Upper lobe of left lung (tissue), 6 donors: Measurements from ENCODE around the gene MAU2. TPM values are rescaled to one million over a fixed set of nuclear protein-coding genes. Genes with fewer than 3 reads are reported as not detected.
A peak's percentile ranks its signal among the peaks of the same experiment; 100 is the strongest.

Experiments used
- ATAC-seq, 2 donors: fragments of 200-7000 bp; cut with Tn5 transposase; one replicate each; pipeline ENCODE4 v1.9.1; 2022; ENCODE audit warnings: mild to moderate bottlenecking in 2 of 2, moderate library complexity in 2 of 2; ENCODE audit not compliant: low FRiP score in 2 of 2
- DNase-seq, 2 donors: peaks; one replicate each; pipeline ENCODE4 v3.0.0-alpha.2; 2019 to 2020
- H3K27ac ChIP-seq, 4 donors: fragments of 200-600 bp; sonication (generic); one replicate each; pipeline ENCODE4 v1.5.1; 2016 to 2019
- H3K27me3 ChIP-seq, 4 donors: fragments of 200-600 bp; sonication (generic); one replicate each; pipeline ENCODE4 v1.5.1; 2017 to 2019
- H3K36me3 ChIP-seq, 4 donors: fragments of 200-600 bp; sonication (generic); one replicate each; pipeline ENCODE4 v1.5.1; 2016 to 2019
- H3K4me1 ChIP-seq, 4 donors: fragments of 200-600 bp; sonication (generic); one replicate each; pipeline ENCODE4 v1.5.1; 2018 to 2019
- H3K4me3 ChIP-seq, 4 donors: fragments of 200-600 bp; sonication (generic); one replicate each; pipeline ENCODE4 v1.5.1; 2017 to 2019; ENCODE audit warnings: mild to moderate bottlenecking in 2 of 4, moderate library complexity in 1 of 4
- H3K9me3 ChIP-seq, 4 donors: fragments of 200-600 bp; sonication (generic); one replicate each; pipeline ENCODE4 v1.5.1; 2018 to 2019
- CTCF ChIP-seq, 6 experiments: fragments of 450-650 bp in 4 of 6; fragments of 200-600 bp in 2 of 6; sonication (generic) in 2 of 6; IDR thresholded peaks; one replicate each; pipeline ENCODE4 v1.5.1; 2016 to 2019; ENCODE audit warnings: antibody characterized with exemption in 6 of 6
- EP300 ChIP-seq, 4 donors: sonication (generic); formaldehyde crosslinking; IDR thresholded peaks; one replicate each; pipeline ENCODE4 v1.5.1; 2017; ENCODE audit warnings: antibody characterized with exemption in 4 of 4, control low read depth in 2 of 4
- POLR2A ChIP-seq, 4 donors: fragments of 450-650 bp; IDR thresholded peaks; one replicate each; pipeline ENCODE4 v1.5.1; 2016 to 2017; ENCODE audit warnings: antibody characterized with exemption in 4 of 4, mild to moderate bottlenecking in 2 of 4
- POLR2AphosphoS5 ChIP-seq, 2 donors: sonication (generic); formaldehyde crosslinking; IDR thresholded peaks; one replicate each; pipeline ENCODE4 v1.5.1; 2017; ENCODE audit warnings: antibody characterized with exemption in 2 of 2
- WGBS, 2 donors: methylation state at CpG; one replicate each; pipeline ENCODE4 v1.1.5; 2017 to 2018; 5-methylcytosine and 5-hydroxymethylcytosine counted together
- total RNA-seq, 6 donors: library from RNA; depleted of rRNA in 4 of 6; stranded (reverse); fragments of >200 nt in 4 of 6; gene quantifications; one replicate each; pipeline versions ENCODE4 v1.1.0 to v1.2.1, GENCODE V29; 2016 to 2021
- donor health status: DM: no; HTN: no; CAD: no; lungs with moderate emphysema.
- donor health status: DM: no; HTN: yes; CAD: no; lungs with severe emphysema.

MAU2 gene
- total RNA-seq, 6 donors from 2014 or later = 42.3 to 166 (median 64.2) TPM

GRCh38 chr19:19336597-19336996, 16.0 kb downstream of the MAU2 start:
- ATAC-seq (no peak), DNase-seq (no peak)
- 55 to 59% methylated on average over 3 of the region's 3 CpGs for WGBS, 2 donors
- Histone ChIP-seq H3K4me3 (no peak overlapping the region), H3K9me3 (no peaks in the 10 kb centered on the region), H3K27me3 (no peaks in the 10 kb centered on the region), H3K36me3 (peaks cover 31 to 98% (median 82%) of the 10 kb centered on the region in 4 donors), H3K4me1 (no peaks in the 10 kb centered on the region), H3K27ac (no peak overlapping the region)
- no peak for TF ChIP-seq POLR2A (IDR thresholded peaks at IDR 0.05)
- no peak for TF ChIP-seq EP300 (IDR thresholded peaks at IDR 0.05)
- no peak for TF ChIP-seq CTCF (IDR thresholded peaks at IDR 0.05)
- TF ChIP-seq POLR2AphosphoS5 (IDR thresholded peaks at IDR 0.05) = no peak

- no peaks in the 10 kb centered on the region for H3K27me3 ChIP-seq
- no peak overlapping the region for H3K4me3 ChIP-seq
- no peaks in the 10 kb centered on the region for H3K4me1 ChIP-seq
- no peak for TF ChIP-seq POLR2A (IDR thresholded peaks at IDR 0.05)
- no peak for TF ChIP-seq CTCF (IDR thresholded peaks at IDR 0.05)
- TF ChIP-seq EP300 (IDR thresholded peaks at IDR 0.05) = no peak
- TF ChIP-seq POLR2AphosphoS5 (IDR thresholded peaks at IDR 0.05) = no peak
- peaks cover 33 to 98% (median 82%) of the 10 kb centered on the region in 4 donors for H3K36me3 ChIP-seq
- 92 to 94% methylated on average over 12 to 16 of the region's 17 CpGs for WGBS, 2 donors
- no peak for DNase-seq
- ATAC-seq = no peak
- no peak overlapping the region for H3K27ac ChIP-seq
- H3K9me3 ChIP-seq = no peaks in the 10 kb centered on the region
These were observed 16.5 kb downstream of the MAU2 start for GRCh38 chr19:19337120-19337519.

- no peaks in the 10 kb centered on the region for H3K27me3 ChIP-seq
- peaks cover 38 to 100% (median 84%) of the 10 kb centered on the region in 4 donors for H3K36me3 ChIP-seq
- WGBS, 2 donors = 89% methylated on average over 7 of the region's 7 CpGs; no CpG with 5 or more reads in 1 of the 2 donors
- H3K9me3 ChIP-seq = no peaks in the 10 kb centered on the region
- no peaks in the 10 kb centered on the region for H3K4me1 ChIP-seq
- H3K27ac ChIP-seq = no peak overlapping the region
- TF ChIP-seq POLR2A (IDR thresholded peaks at IDR 0.05) = no peak
- TF ChIP-seq POLR2AphosphoS5 (IDR thresholded peaks at IDR 0.05) = no peak
- ATAC-seq (no peak), DNase-seq (no peak)
- H3K4me3 ChIP-seq = no peak overlapping the region
These were observed 17.5 kb downstream of the MAU2 start for GRCh38 chr19:19338082-19338481.

- TF ChIP-seq POLR2AphosphoS5 (IDR thresholded peaks at IDR 0.05) (no peak), POLR2A (IDR thresholded peaks at IDR 0.05) (no peak), EP300 (IDR thresholded peaks at IDR 0.05) (no peak), CTCF (IDR thresholded peaks at IDR 0.05) (no peak)
- ATAC-seq = no peak
These were observed 20.4 kb downstream of the MAU2 start for GRCh38 chr19:19341026-19341425.

GRCh38 chr19:19342086-19343015, 21.7 kb downstream of the MAU2 start:
- H3K27ac ChIP-seq = no peak overlapping the region
- DNase-seq (peak; percentile 70 to 93), ATAC-seq (peak; percentile 74 to 77)
- no peaks in the 10 kb centered on the region for H3K9me3 ChIP-seq
- H3K4me1 ChIP-seq = no peaks in the 10 kb centered on the region
- H3K27me3 ChIP-seq = no peaks in the 10 kb centered on the region
- TF ChIP-seq CTCF (IDR thresholded peaks at IDR 0.05) = peak; percentile 57 to 86 (median 70)
- no peak for TF ChIP-seq POLR2AphosphoS5 (IDR thresholded peaks at IDR 0.05)
- no peak for TF ChIP-seq EP300 (IDR thresholded peaks at IDR 0.05)
- TF ChIP-seq POLR2A (IDR thresholded peaks at IDR 0.05) = no peak
- H3K4me3 ChIP-seq = no peak overlapping the region
- WGBS, 2 donors = 70 to 82% methylated on average over 2 to 21 of the region's 28 CpGs
- H3K36me3 ChIP-seq = peaks cover 27 to 100% (median 94%) of the 10 kb centered on the region in 4 donors

More at GRCh38 chr19:19341026-19341425, 20.4 kb downstream of the MAU2 start:
- Histone ChIP-seq H3K4me1 (no peaks in the 10 kb centered on the region), H3K36me3 (peaks cover 38 to 100% (median 93%) of the 10 kb centered on the region in 4 donors), H3K27me3 (no peaks in the 10 kb centered on the region), H3K27ac (no peak overlapping the region), H3K4me3 (no peak overlapping the region), H3K9me3 (no peaks in the 10 kb centered on the region)
- DNase-seq = peak in 1 of 2 donors; percentile 65
- 96 to 97% methylated on average over 8 to 9 of the region's 11 CpGs for WGBS, 2 donors
